Fibroblast of mammary gland (primary cell): ENCODE results near the gene PPP1R36.
"Not testable (repeated sequence)": the region's sequence is repeated elsewhere in the genome, so short reads cannot be mapped to it uniquely, and the experiment has no call there.

Experiments used
- DNase-seq: peaks from one replicate; pipeline ENCODE4 v3.0.0-alpha.2; 2010; ENCODE audit warnings: low read depth
- H3K4me3 ChIP-seq: 2 replicates; pipeline ENCODE4 v1.5.1; 2011; ENCODE audit warnings: low read depth, mild to moderate bottlenecking, low read length, moderate library complexity; ENCODE audit not compliant: control insufficient read depth
- CTCF ChIP-seq: conservative IDR thresholded peaks from 2 replicates; pipeline ENCODE4 v1.5.1; 2011; ENCODE audit warnings: low read depth, low read length, inconsistent platforms; ENCODE audit not compliant: control insufficient read depth, insufficient read depth

PPP1R36 gene

GRCh38 chr14:64510825-64511671 lies 38.7 kb upstream of the PPP1R36 start:
- no peak overlapping the region for H3K4me3 ChIP-seq
- peak; percentile 98 for TF ChIP-seq CTCF
- peak; percentile 76 for DNase-seq

DNA sequence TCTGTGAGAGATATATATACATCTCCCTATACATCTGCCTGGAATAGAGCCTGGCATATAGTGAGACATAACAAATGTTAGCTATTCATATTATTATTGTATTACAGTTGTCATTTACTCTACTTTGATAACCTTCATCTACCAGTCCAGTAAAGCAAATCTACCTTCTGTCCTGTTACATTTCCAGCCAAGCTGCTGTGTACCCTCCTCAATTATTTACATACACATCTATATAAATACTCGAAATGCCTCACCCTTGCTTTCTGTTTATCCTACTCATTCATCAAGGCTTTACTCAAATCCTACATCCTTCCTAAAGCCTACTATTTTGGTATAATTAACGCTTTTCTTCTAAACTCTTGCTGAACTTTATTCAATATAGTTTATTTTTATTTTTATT lies 36.5 kb upstream of the PPP1R36 start:
- TF ChIP-seq CTCF = no peak
- no peak for DNase-seq
- no peak overlapping the region for H3K4me3 ChIP-seq

DNA sequence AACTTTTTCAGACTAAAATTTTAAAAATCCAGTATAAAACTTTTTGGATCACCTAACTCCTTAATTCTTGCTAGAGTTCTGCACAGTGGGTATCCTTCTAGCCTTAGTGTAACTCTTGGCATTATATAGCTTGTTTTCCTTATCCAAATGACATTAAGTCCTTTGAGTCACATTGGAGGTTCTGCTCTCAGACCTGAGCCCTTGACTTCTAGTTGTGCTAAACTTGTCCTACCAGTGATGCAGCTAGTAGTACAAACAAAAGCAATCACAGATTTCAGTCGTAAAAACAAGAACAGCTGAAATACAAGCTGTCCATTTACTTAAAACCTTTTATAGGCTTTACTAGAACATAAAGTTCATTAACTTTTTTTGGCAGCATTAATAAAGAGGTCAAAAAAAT lies 34.7 kb upstream of the PPP1R36 start:
- TF ChIP-seq CTCF = no peak
- no peak overlapping the region for H3K4me3 ChIP-seq
- no peak for DNase-seq

DNA sequence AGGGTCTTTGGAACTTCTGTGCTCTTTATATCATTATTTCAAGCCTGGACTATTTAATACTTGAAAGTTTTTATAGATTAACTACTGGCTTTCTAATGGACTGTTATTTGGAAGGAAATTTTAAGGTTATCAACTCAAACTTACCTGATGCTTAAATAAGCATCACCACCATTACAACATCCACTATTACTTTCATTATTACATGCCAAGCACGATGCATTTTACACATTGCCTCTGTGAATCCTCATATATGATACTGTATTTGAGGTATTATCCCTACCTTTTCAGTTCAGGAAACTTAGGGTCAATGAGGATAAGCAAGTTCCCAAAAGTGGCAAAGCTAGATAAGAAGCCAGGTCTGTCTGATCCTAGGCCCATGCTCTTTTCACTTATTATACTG lies 32.8 kb upstream of the PPP1R36 start:
- no peak for TF ChIP-seq CTCF
- no peak for DNase-seq
- H3K4me3 ChIP-seq = no peak overlapping the region

GRCh38 chr14:64517667-64518066 lies 32.1 kb upstream of the PPP1R36 start:
- not testable (repeated sequence) for H3K4me3 ChIP-seq, DNase-seq

DNA sequence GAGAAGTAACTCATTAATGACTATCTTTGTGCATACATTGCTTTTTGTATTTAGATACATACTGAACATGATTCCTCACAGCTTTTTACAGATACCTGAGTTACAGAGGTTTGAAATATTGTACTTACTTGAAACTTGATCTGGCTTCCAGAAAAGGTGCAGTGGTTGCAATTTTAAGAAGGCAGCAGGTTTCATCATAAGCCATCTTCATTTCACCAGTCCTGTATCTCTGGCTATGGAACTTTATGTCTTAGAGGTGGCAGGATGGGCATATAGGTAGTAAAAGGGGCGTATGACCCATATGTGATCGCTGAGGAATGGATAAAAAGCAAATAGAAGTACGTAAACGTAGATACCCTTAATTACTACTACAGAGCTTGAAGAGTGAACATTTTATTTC lies 31.5 kb upstream of the PPP1R36 start:
- H3K4me3 ChIP-seq = no peak overlapping the region
- no peak for TF ChIP-seq CTCF
- DNase-seq = no peak

- no peak for TF ChIP-seq CTCF
- no peak for DNase-seq
- no peak overlapping the region for H3K4me3 ChIP-seq
Observed at GRCh38 chr14:64520699-64521098, 29.1 kb upstream of the PPP1R36 start.
